HepG2 (cell line): ENCODE results near the gene AUTS2.

ENCODE experiments used
- ARID3A ChIP-seq: IDR thresholded peaks from 2 replicates; pipeline ENCODE4 v1.6.1; 2012; ENCODE audit warnings: low read depth, low read length, improper control_type of control experiment
- CTCF ChIP-seq: sonication (generic); formaldehyde crosslinking; IDR thresholded peaks from 2 replicates; pipeline ENCODE4 v1.5.0; 2020; ENCODE audit warnings: mild to moderate bottlenecking, missing genetic modification reagents, moderate library complexity
- EED ChIP-seq: sonication (generic); formaldehyde crosslinking; IDR thresholded peaks from 2 replicates; pipeline ENCODE4 v1.5.0; 2020; ENCODE audit warnings: mild to moderate bottlenecking, missing genetic modification reagents
- PATZ1 ChIP-seq: sonication (generic); formaldehyde crosslinking; IDR thresholded peaks from 2 replicates; pipeline ENCODE4 v1.4.0; 2020; ENCODE audit warnings: missing genetic modification reagents
- POLR2A ChIP-seq, 2 experiments: IDR thresholded peaks; 2 replicates each; pipeline ENCODE4 v1.6.1; 2011; ENCODE audit warnings: low read depth in 2 of 2, low read length in 2 of 2, mild to moderate bottlenecking in 1 of 2, moderate library complexity in 1 of 2; ENCODE audit not compliant: insufficient read depth in 1 of 2
- POLR2AphosphoS5 ChIP-seq: IDR thresholded peaks from 2 replicates; pipeline ENCODE4 v1.6.1; 2012; ENCODE audit warnings: low read depth, low read length
- RFXANK ChIP-seq: IDR thresholded peaks from 2 replicates; pipeline ENCODE4 v1.6.1; 2016
- SRF ChIP-seq: IDR thresholded peaks from 2 replicates; pipeline ENCODE4 v1.6.1; 2011; ENCODE audit warnings: mild to moderate bottlenecking, low read depth, low read length, moderate library complexity
- ZBTB10 ChIP-seq: sonication (generic); formaldehyde crosslinking; IDR thresholded peaks from 2 replicates; pipeline ENCODE4 v1.4.0; 2020; ENCODE audit warnings: missing genetic modification reagents, borderline replicate concordance
- ZBTB4 ChIP-seq: sonication (generic); formaldehyde crosslinking; IDR thresholded peaks from 2 replicates; pipeline ENCODE4 v1.4.0; 2020; ENCODE audit warnings: missing genetic modification reagents, mild to moderate bottlenecking, borderline replicate concordance
- ZNF20 ChIP-seq: sonication (generic); formaldehyde crosslinking; IDR thresholded peaks from 2 replicates; pipeline ENCODE4 v1.4.0; 2020; ENCODE audit warnings: mild to moderate bottlenecking, moderate library complexity, missing genetic modification reagents

GRCh38 chr7:70552141-70552540, 953.9 kb downstream of the AUTS2 start:
- no peak for TF ChIP-seq ARID3A
- TF ChIP-seq ZNF20 = no peak
- no peak for TF ChIP-seq PATZ1 (CRISPR knock-in tag)
- no peak for TF ChIP-seq ZBTB4 (CRISPR knock-in tag)
- no peak for TF ChIP-seq POLR2AphosphoS5
- no peak for TF ChIP-seq EED
- no peak for TF ChIP-seq SRF
- no peak for TF ChIP-seq ZBTB10 (CRISPR knock-in tag)
- TF ChIP-seq POLR2A (IDR thresholded peaks at IDR 0.05; ENCODE audit: insufficient read depth in 1 of 2, low read depth in 2 of 2, low read length in 2 of 2) = no peak
- TF ChIP-seq RFXANK = no peak
- no peak for TF ChIP-seq CTCF (CRISPR knock-in tag)
